GM21381 (cell line): ENCODE measurements around the gene NUBPL.
"Not testable (repeated sequence)": the region's sequence is repeated elsewhere in the genome, so short reads cannot be mapped to it uniquely, and the experiment has no call there.

Experiments
- ATAC-seq: cut with Tn5 transposase; IDR thresholded peaks from one replicate; pipeline ENCODE4 v1.9.1; 2021; ENCODE audit warnings: mild to moderate bottlenecking, moderate library complexity; ENCODE audit not compliant: unreplicated experiment

Gene NUBPL

GRCh38 chr14:31876741-31877140, 315.5 kb downstream of the NUBPL start:
- ATAC-seq, result no peak

GRCh38 chr14:31877255-31877798, 316.1 kb downstream of the NUBPL start:
- no peak for ATAC-seq

- ATAC-seq, result no peak
These were observed 318.6 kb downstream of the NUBPL start for GRCh38 chr14:31879661-31880348.

- no peak for ATAC-seq
These were observed 319.7 kb downstream of the NUBPL start for GRCh38 chr14:31880935-31881334.

- no peak for ATAC-seq
These were observed 320.5 kb downstream of the NUBPL start for GRCh38 chr14:31881531-31882310.

GRCh38 chr14:31884238-31884637, 323.0 kb downstream of the NUBPL start:
- no peak for ATAC-seq

- ATAC-seq, result no peak
These were observed 323.7 kb downstream of the NUBPL start for GRCh38 chr14:31884776-31885379.

- ATAC-seq, result no peak
These were observed 325.1 kb downstream of the NUBPL start for GRCh38 chr14:31886156-31886835.

GRCh38 chr14:31887929-31888580, 326.9 kb downstream of the NUBPL start:
- ATAC-seq, result no peak

- no peak for ATAC-seq
These were observed 328.1 kb downstream of the NUBPL start for GRCh38 chr14:31889297-31889696.

- not testable (repeated sequence) for ATAC-seq
These were observed 329.0 kb downstream of the NUBPL start for GRCh38 chr14:31890202-31890601.

GRCh38 chr14:31893221-31893757, 332.1 kb downstream of the NUBPL start:
- ATAC-seq, result no peak

GRCh38 chr14:31894351-31894750, 333.1 kb downstream of the NUBPL start:
- ATAC-seq, result no peak

- ATAC-seq, result no peak
These were observed 334.0 kb downstream of the NUBPL start for GRCh38 chr14:31895206-31895605.

GRCh38 chr14:31895646-31896045, 334.4 kb downstream of the NUBPL start:
- ATAC-seq, result no peak

GRCh38 chr14:31897581-31898186, 336.5 kb downstream of the NUBPL start:
- no peak for ATAC-seq

GRCh38 chr14:31898838-31899528, 337.8 kb downstream of the NUBPL start:
- no peak for ATAC-seq

GRCh38 chr14:31902002-31902401, 340.8 kb downstream of the NUBPL start:
- no peak for ATAC-seq

- no peak for ATAC-seq
These were observed 341.9 kb downstream of the NUBPL start for GRCh38 chr14:31902945-31903646.
